Keratinocyte (primary cell): Measurements from ENCODE around the gene ZNF282. TPM values are rescaled to one million over a fixed set of nuclear protein-coding genes. Genes with fewer than 3 reads are reported as not detected.

ENCODE experiments used
- DNase-seq: peaks from one replicate; pipeline ENCODE4 v3.0.0-alpha.2; 2011; ENCODE audit warnings: low read depth, missing footprints, low spot score
- FAIRE-seq: peaks from 2 replicates; lab custom pipeline; 2011; peaks lifted over from hg19 to GRCh38; lab: Jason Lieb, UNC
- H2AFZ ChIP-seq: 2 replicates; pipeline ENCODE4 v1.6.0; 2012; ENCODE audit warnings: low read length, control low read depth, inconsistent platforms; ENCODE audit not compliant: control insufficient read depth
- H3K27ac ChIP-seq: 2 replicates; pipeline ENCODE4 v1.5.1; 2011; ENCODE audit warnings: low read length; ENCODE audit not compliant: control insufficient read depth, insufficient read depth
- H3K27me3 ChIP-seq: 3 replicates; pipeline ENCODE4 v1.6.0; 2011; ENCODE audit warnings: low read length; ENCODE audit not compliant: control insufficient read depth, insufficient read depth; ENCODE audit errors: extremely low read depth
- H3K36me3 ChIP-seq, 2 experiments: 2 replicates in 1 of 2; 3 replicates in 1 of 2; pipeline ENCODE4 v1.5.1; 2011; ENCODE audit warnings: low read length in 2 of 2, mild to moderate bottlenecking in 1 of 2; ENCODE audit not compliant: control insufficient read depth in 2 of 2, insufficient read depth in 2 of 2; ENCODE audit errors: extremely low read depth in 1 of 2
- H3K4me1 ChIP-seq: 3 replicates; pipeline ENCODE4 v1.5.1; 2011; ENCODE audit warnings: low read length; ENCODE audit not compliant: control insufficient read depth, insufficient read depth; ENCODE audit errors: extremely low read depth
- H3K4me2 ChIP-seq: 3 replicates; pipeline ENCODE4 v1.6.0; 2011; ENCODE audit warnings: low read depth, low read length; ENCODE audit not compliant: control insufficient read depth, insufficient read depth; ENCODE audit errors: extremely low read depth
- H3K4me3 ChIP-seq, 3 experiments: fragments of 200-600 bp in 1 of 3; sonication (generic) in 1 of 3; 2 replicates in 2 of 3; 3 replicates in 1 of 3; pipeline ENCODE4 v1.5.1; 2011 to 2016; ENCODE audit warnings: low read length in 3 of 3, mild to moderate bottlenecking in 3 of 3, control low read depth in 2 of 3, inconsistent platforms in 1 of 3, low read depth in 1 of 3, mixed read lengths in 1 of 3, mixed run types in 1 of 3, moderate library complexity in 1 of 3; ENCODE audit not compliant: control insufficient read depth in 2 of 3, insufficient read depth in 2 of 3; ENCODE audit errors: extremely low read depth in 1 of 3
- H3K79me2 ChIP-seq: 2 replicates; pipeline ENCODE4 v1.6.0; 2012; ENCODE audit warnings: low read length; ENCODE audit not compliant: control insufficient read depth, insufficient read depth
- H3K9ac ChIP-seq: 3 replicates; pipeline ENCODE4 v1.6.0; 2011; ENCODE audit warnings: low read length; ENCODE audit not compliant: control insufficient read depth, insufficient read depth; ENCODE audit errors: extremely low read depth
- H3K9me1 ChIP-seq: 3 replicates; pipeline ENCODE4 v1.6.0; 2011; ENCODE audit warnings: low read length; ENCODE audit not compliant: control insufficient read depth, insufficient read depth; ENCODE audit errors: extremely low read depth
- H3K9me3 ChIP-seq: 2 replicates; pipeline ENCODE4 v1.5.1; 2012; ENCODE audit warnings: low read depth, low read length; ENCODE audit not compliant: control insufficient read depth
- H4K20me1 ChIP-seq: 3 replicates; pipeline ENCODE4 v1.6.0; 2011; ENCODE audit warnings: low read length; ENCODE audit not compliant: control insufficient read depth, insufficient read depth; ENCODE audit errors: extremely low read depth
- CTCF ChIP-seq, 3 experiments: IDR thresholded peaks in 1 of 3; conservative IDR thresholded peaks in 1 of 3; optimal IDR thresholded peaks in 1 of 3; 2 replicates in 2 of 3; 3 replicates in 1 of 3; pipeline versions ENCODE3 to v1.5.1; 2011; ENCODE audit warnings: low read length in 3 of 3, mild to moderate bottlenecking in 3 of 3, moderate library complexity in 2 of 3, control low read depth in 1 of 3, inconsistent platforms in 1 of 3; ENCODE audit not compliant: insufficient read depth in 2 of 3; ENCODE audit errors: extremely low read depth in 1 of 3
- EZH2 ChIP-seq: IDR thresholded peaks from one replicate; pipeline ENCODE4 v1.6.1; 2012; ENCODE audit warnings: inconsistent platforms, mild to moderate bottlenecking, low read length, moderate library complexity
- dilution Hi-C: fragments of 300-500 bp; cut with MboI; formaldehyde crosslinking; loops from one replicate; pipeline ENCODE4 v1.7.0; 2020; ENCODE audit warnings: low sequenced_read_pairs; ENCODE audit not compliant: extremely low pct_ligation_motif_present
- polyA minus RNA-seq, 3 experiments: library from RNA; depleted of rRNA, polyadenylated mRNA; stranded (reverse); fragments of >200 nt; gene quantifications; 1 replicate in 1 of 3; 2 replicates in 1 of 3; 3 replicates in 1 of 3; pipeline ENCODE4 v1.2.3, GENCODE V29; 2011
- polyA plus RNA-seq, 5 experiments: library from polyadenylated mRNA; depleted of rRNA in 3 of 5; stranded (reverse) in 3 of 5; stranded (forward) in 1 of 5; unstranded in 1 of 5; fragments of >200 nt; gene quantifications; 1 replicate in 1 of 5; 2 replicates in 3 of 5; 3 replicates in 1 of 5; pipeline versions ENCODE4 v1.2.1 to v1.2.3, GENCODE V29; 2011 to 2012; ENCODE audit warnings: missing spikeins in 2 of 5, low read depth in 1 of 5, low replicate concordance in 1 of 5

ZNF282 gene
- 12.1 to 14.7 TPM (median 13.1 TPM) in 3 replicates for polyA plus RNA-seq
- 17.7 TPM for polyA plus RNA-seq (2011; ENCODE audit: low read depth)
- 6.2 and 11.1 TPM in 2 replicates for polyA plus RNA-seq (2011; cell fraction: cytosol; rRNA removed)
- 17.1 and 20.9 TPM in 2 replicates for polyA plus RNA-seq (2011; cell fraction: nucleus; rRNA removed)
- 14.2 and 15.5 TPM in 2 replicates for polyA plus RNA-seq (2012; ENCODE audit: low replicate concordance)
- polyA minus RNA-seq = 12.0 to 20.6 TPM (median 14.4 TPM) in 3 replicates
- polyA minus RNA-seq (2011; cell fraction: cytosol; rRNA and poly(A)+ RNA removed) = 26.1 TPM
- polyA minus RNA-seq (2011; cell fraction: nucleus; rRNA and poly(A)+ RNA removed) = 23.6 and 34.1 TPM in 2 replicates

- DNase-seq (no peak), FAIRE-seq (no peak)
- H3K9me1 ChIP-seq = no peaks in the 10 kb centered on the region
- TF ChIP-seq EZH2 (no peak), CTCF (optimal IDR thresholded peaks at IDR 0.05 in 1 of 3, IDR thresholded peaks at IDR 0.05 in 1 of 3, conservative IDR thresholded peaks at IDR 0.05 in 1 of 3; ENCODE audit: extremely low read depth in 1 of 3, insufficient read depth in 2 of 3, low read length in 3 of 3) (peak; percentile 47 to 84 (median 81))
- peaks cover 39% of the 10 kb centered on the region for H3K4me1 ChIP-seq
- H3K4me2 ChIP-seq = peak within 1 kb of the TSS; percentile 88
- H3K27ac ChIP-seq = peak within 1 kb of the TSS; percentile 82
- peak within 1 kb of the TSS; percentile 73 for H2AFZ ChIP-seq
- dilution Hi-C loops = no loop called here
- no peaks in the 10 kb centered on the region for H4K20me1 ChIP-seq
- H3K9me3 ChIP-seq = no peaks in the 10 kb centered on the region
- H3K4me3 ChIP-seq = peak within 1 kb of the TSS; percentile 54 to 86 (median 78)
- peaks cover 18 to 22% of the 10 kb centered on the region in 2 experiments for H3K36me3 ChIP-seq
- H3K79me2 ChIP-seq = peaks cover 40% of the 10 kb centered on the region
- H3K27me3 ChIP-seq = no peaks in the 10 kb centered on the region
- peak within 1 kb of the TSS; percentile 89 for H3K9ac ChIP-seq
Observed at GRCh38 chr7:149195180-149196150, at the start of gene ZNF282. Gene ZNF282 (plus strand): TSS chr7:149195546. CDS start chr7:149195590, 44 bp downstream.

- FAIRE-seq = no peak
- H3K27ac ChIP-seq = peak within 1 kb of the TSS; percentile 94
- peak within 1 kb of the TSS; percentile 91 to 95 (median 92) for H3K4me3 ChIP-seq
Observed at GRCh38 chr7:149147072-149147751, 48.1 kb upstream of the ZNF282 start, which contains the start of gene ZNF398. Gene ZNF398 (plus strand): TSS chr7:149147453. CDS start chr7:149147743, 290 bp downstream.

More at GRCh38 chr7:149147072-149147751, 48.1 kb upstream of the ZNF282 start, which contains the start of gene ZNF398:
- TF ChIP-seq EZH2 (no peak), CTCF (optimal IDR thresholded peaks at IDR 0.05 in 1 of 3, IDR thresholded peaks at IDR 0.05 in 1 of 3, conservative IDR thresholded peaks at IDR 0.05 in 1 of 3; ENCODE audit: extremely low read depth in 1 of 3, insufficient read depth in 2 of 3, low read length in 3 of 3) (peak; percentile 44 to 79 (median 44))
- Histone ChIP-seq H3K27me3 (no peaks in the 10 kb centered on the region), H3K4me1 (peaks cover 21% of the 10 kb centered on the region), H3K36me3 (peaks cover 3% of the 10 kb centered on the region in 2 experiments), H3K9me3 (no peaks in the 10 kb centered on the region), H3K79me2 (peaks cover 48% of the 10 kb centered on the region), H3K4me2 (peak within 1 kb of the TSS; percentile 89), H3K9ac (peak within 1 kb of the TSS; percentile 85), H4K20me1 (no peaks in the 10 kb centered on the region), H2AFZ (peak within 1 kb of the TSS; percentile 92), H3K9me1 (no peaks in the 10 kb centered on the region)
- dilution Hi-C loops = no loop called here
- no peak for DNase-seq
